Tibial nerve (tissue), 4 donors: ENCODE data around the gene CATSPER3.

ENCODE experiments used
- EP300 ChIP-seq, 2 donors: sonication (generic); formaldehyde crosslinking; IDR thresholded peaks; one replicate each; pipeline ENCODE4 v1.6.1; 2017; ENCODE audit warnings: antibody characterized with exemption in 2 of 2, mild to moderate bottlenecking in 1 of 2
- POLR2A ChIP-seq, 2 donors: fragments of 450-650 bp; IDR thresholded peaks; one replicate each; pipeline ENCODE4 v1.6.1; 2017; ENCODE audit warnings: antibody characterized with exemption in 2 of 2, mild to moderate bottlenecking in 2 of 2, moderate library complexity in 2 of 2
- TF ChIP-seq, protein P1 (sequence below), 5 experiments: fragments of 200-600 bp in 3 of 5; fragments of 450-650 bp in 2 of 5; sonication (generic) in 3 of 5; IDR thresholded peaks; one replicate each; pipeline ENCODE4 v1.5.1; 2016 to 2019; ENCODE audit warnings: antibody characterized with exemption in 5 of 5, mild to moderate bottlenecking in 3 of 5, moderate library complexity in 2 of 5

DNA sequence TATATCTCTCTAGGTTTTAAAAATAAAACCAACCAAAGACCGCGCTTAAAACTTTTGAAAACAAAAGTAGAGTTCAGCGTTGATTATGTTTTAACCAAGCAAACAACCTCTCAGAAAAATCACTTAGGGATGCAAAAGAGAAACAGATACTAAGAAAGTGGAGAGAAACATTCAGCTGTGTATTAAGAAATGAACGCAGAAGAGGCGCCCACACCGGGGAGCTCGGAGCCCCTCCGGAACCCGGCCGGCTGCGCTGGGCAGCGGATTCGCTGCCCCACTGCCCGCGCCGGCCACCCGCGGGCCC, 64.9 kb downstream of the CATSPER3 start:
- TF ChIP-seq, protein P1, sequence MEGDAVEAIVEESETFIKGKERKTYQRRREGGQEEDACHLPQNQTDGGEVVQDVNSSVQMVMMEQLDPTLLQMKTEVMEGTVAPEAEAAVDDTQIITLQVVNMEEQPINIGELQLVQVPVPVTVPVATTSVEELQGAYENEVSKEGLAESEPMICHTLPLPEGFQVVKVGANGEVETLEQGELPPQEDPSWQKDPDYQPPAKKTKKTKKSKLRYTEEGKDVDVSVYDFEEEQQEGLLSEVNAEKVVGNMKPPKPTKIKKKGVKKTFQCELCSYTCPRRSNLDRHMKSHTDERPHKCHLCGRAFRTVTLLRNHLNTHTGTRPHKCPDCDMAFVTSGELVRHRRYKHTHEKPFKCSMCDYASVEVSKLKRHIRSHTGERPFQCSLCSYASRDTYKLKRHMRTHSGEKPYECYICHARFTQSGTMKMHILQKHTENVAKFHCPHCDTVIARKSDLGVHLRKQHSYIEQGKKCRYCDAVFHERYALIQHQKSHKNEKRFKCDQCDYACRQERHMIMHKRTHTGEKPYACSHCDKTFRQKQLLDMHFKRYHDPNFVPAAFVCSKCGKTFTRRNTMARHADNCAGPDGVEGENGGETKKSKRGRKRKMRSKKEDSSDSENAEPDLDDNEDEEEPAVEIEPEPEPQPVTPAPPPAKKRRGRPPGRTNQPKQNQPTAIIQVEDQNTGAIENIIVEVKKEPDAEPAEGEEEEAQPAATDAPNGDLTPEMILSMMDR (IDR thresholded peaks at IDR 0.05) = no peak
- TF ChIP-seq EP300 (IDR thresholded peaks at IDR 0.05) (no peak), POLR2A (IDR thresholded peaks at IDR 0.05) (no peak)
